ENCODE measurements around the gene KRTAP4-3. TPM values are rescaled to one million over a fixed set of nuclear protein-coding genes. Genes with fewer than 3 reads are reported as not detected.

KRTAP4-3 gene
- not detected in 2 replicates for total RNA-seq

DNA sequence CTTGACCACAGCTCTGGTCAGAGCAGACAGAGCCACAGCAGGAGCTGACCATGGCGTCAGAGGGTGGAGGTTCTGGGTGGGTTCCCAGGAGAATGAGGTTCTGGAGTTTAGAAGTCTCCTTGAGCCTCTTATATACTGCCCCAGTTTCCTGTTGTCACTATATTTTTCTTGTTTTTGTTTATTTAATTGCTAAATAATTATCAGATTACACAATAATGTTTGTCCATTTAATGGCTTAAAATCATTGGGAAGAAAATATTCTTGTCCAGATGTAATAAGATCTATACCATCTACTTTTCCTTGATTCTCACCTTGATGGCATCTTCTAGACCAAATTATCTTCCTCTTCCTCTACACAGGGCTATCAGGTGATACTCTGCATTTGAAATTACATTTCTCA, at the start of gene KRTAP4-3:
KRTAP4-3 (minus strand) TSS at position 101 of the 400 bp plus-strand sequence; CDS start at position 52, 49 bp downstream.

DNA sequence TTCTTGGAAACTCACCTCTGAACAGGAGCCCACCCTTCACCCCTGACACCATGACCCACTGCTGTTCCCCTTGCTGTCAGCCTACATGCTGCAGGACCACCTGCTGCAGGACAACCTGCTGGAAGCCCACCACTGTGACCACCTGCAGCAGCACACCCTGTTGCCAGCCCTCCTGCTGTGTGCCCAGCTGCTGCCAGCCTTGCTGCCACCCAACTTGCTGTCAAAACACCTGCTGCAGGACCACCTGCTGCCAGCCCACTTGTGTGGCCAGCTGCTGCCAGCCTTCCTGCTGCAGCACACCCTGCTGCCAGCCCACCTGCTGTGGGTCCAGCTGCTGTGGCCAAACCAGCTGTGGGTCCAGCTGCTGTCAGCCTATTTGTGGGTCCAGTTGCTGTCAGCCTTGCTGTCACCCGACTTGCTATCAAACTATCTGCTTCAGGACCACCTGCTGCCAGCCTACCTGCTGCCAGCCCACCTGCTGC, 21.9 kb upstream of the KRTAP4-3 start, which contains the start of gene KRTAP9-1:
KRTAP9-1 (plus strand) TSS at position 51 of the 482 bp plus-strand sequence; CDS start at position 51, 0 bp downstream.

DNA sequence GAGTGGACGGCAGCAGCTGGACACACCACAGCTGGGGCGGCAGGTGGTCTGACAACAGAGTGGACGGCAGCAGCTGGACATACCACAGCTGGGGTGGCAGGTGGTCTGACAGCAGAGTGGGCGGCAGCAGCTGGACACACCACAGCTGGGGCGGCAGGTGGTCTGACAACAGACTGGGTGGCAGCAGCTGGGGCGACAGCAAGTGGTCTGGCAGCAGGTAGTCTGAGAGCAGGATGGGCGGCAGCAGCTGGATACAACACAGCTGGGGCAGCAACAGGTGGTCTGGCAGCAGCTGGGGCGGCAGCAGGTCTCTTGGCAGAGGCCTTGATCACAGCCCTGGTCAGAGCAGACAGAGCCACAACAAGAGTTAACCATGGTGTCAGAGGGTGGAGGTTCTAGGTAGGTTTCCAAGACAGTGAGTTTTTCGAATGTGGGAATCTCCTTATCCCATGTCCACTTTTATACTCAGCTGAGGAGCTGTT, 16.5 kb upstream of the KRTAP4-3 start, which contains the start of gene KRTAP4-1:
KRTAP4-1 (minus strand) TSS at position 432 of the 482 bp plus-strand sequence; CDS start at position 375, 57 bp downstream.

DNA sequence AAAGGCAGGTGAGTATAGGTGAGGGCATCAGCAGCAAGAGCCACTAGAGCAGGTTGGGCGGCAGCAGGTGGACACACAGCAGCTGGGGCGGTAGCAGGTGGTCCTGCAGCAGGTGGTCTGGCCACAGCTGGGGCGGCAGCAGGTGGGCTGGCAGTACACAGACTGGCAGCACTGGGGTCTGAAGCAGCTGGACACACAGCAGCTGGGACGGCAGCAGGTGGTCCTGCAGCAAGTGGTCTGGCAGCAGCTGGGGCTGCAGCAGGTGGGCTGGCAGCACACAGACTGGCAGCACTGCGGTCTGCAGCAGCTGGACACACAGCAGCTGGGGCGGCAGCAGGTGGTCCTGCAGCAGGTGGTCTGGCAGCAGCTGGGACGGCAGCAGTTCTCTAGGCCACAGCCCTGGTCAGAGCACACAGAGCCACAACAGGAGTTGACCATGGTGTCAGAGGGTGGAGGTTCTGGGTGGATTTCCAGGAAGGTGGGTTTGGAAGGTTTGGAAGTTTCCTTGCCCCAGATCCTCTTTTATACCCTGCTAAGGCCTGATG, 9.8 kb upstream of the KRTAP4-3 start, which contains the start of gene KRTAP4-2:
KRTAP4-2 (minus strand) TSS at position 495 of the 545 bp plus-strand sequence; CDS start at position 438, 57 bp downstream.

DNA sequence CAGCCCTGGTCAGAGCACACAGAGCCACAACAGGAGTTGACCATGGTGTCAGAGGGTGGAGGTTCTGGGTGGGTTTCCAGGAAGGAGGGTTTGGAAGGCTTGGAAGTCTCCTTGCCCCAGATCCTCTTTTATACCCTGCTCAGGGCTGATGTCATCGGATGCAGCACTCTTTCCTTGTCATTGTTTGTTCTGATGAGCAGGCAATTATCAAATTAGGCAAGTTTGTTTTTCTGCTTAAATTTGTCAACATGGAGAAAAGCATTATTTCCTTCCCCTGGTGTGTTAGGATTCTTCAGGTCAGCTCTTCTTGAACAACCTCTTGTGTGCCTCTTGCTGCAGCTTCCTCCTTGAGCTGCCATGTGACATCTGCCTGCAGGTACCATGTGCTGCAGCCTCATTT, 7.4 kb downstream of the KRTAP4-3 start, which contains the start of gene KRTAP4-4:
KRTAP4-4 (minus strand) TSS at position 101 of the 400 bp plus-strand sequence; CDS start at position 44, 57 bp downstream.

DNA sequence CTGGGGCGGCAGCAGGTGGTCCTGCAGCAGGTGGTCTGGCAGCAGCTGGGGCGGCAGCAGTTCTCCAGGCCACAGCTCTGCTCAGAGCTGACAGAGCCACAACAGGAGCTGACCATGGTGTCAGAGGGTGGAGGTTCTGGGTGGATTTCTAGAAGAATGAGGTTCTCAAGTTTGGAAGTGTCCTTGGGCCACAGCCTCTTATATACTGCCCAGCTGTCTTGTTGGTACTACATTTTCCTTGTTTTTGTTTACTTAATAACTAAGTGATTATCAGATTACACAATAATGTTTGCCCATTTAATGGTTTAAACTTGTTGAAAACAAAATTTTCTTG, 18.4 kb downstream of the KRTAP4-3 start, which contains the start of gene KRTAP4-5:
KRTAP4-5 (minus strand) TSS at position 174 of the 334 bp plus-strand sequence; CDS start at position 116, 58 bp downstream.

DNA sequence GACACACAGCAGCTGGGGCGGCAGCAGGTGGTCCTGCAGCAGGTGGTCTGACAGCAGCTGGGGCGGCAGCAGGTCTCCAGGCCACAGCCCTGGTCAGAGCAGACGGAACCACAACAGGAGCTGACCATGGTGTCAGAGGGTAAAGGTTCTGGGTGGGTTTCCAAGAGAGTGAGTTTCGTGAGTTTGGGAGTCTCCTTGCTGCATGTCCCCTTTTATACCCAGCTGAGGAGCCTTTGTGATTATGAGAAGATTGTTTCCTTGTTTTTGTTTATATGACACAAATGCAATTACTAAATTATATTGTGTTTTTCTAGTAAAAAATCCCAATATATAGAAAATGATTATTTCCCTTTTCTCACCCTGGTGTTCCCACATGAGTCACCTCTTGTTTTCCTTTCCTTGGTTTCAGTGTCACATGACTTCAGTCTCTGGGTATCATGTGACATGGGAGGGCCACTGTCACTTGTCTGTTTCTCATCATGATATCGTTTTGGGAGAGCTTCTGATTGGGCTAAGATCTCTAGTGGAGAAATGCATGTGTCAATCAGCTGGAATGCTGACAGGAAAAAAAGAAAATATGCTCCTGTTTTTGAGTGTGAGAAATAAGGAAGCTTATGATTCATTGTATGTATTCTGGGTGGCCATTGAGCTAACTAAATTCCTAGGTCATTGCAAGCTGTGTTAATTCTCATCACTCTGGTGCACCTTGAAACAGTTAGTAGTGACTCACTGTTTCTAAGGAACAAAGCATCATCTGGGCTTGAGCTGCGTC, 27.5 kb downstream of the KRTAP4-3 start, which contains the start of gene KRTAP4-6:
KRTAP4-6 (minus strand) TSS at position 185 of the 772 bp plus-strand sequence; CDS start at position 128, 57 bp downstream.

DNA sequence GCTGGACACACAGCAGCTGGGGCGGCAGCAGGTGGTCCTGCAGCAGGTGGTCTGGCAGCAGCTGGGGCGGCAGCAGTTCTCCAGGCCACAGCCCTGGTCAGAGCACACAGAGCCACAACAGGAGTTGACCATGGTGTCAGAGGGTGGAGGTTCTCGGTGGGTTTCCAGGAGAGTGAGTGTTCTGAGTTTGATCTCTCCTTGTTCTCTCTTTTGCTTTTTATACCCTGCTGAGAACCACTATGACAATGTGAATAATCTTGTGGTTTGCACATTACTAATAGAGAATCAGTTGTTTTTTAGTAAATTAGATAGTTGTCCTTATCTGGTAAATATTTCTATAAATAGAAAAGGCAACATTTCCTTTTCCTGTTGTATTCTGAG, 44.0 kb downstream of the KRTAP4-3 start, which contains the start of gene KRTAP4-12:
KRTAP4-12 (minus strand) TSS at position 192 of the 381 bp plus-strand sequence; CDS start at position 132, 60 bp downstream.

DNA sequence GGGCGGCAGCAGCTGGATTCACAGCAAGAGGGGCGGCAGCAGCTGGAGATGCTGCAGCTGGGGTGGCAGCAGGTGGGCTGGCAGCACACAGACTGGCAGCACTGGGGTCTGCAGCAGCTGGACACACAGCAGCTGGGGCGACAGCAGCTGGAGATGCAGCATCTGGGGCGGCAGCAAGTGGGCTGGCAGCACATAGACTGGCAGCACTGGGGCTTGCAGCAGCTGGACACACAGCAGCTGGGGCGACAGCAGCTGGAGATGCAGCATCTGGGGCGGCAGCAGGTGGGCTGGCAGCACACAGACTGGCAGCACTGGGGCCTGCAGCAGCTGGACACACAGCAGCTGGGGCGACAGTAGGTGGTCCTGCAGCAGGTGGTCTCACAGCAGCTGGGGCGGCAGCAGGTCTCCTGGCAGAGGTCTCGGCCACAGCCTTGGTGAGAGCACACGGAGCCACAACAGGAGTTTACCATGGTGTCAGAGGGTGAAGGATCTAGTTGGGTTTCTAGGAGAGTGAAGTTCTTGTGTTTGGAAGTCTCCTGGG, 50.1 kb downstream of the KRTAP4-3 start, which contains the start of gene KRTAP4-11:
KRTAP4-11 (minus strand) TSS at position 528 of the 541 bp plus-strand sequence; CDS start at position 470, 58 bp downstream.

Other genes with a start within 250 kb of the KRTAP4-3 start
- 7.2 and 148 TPM in 2 replicates for gene KRT23, start 230.6 kb downstream of the KRTAP4-3 start, total RNA-seq
- gene KRT39, start 201.3 kb downstream of the KRTAP4-3 start, total RNA-seq = not detected in 2 replicates
- gene KRT40, start 183.9 kb downstream of the KRTAP4-3 start, total RNA-seq = not detected in 2 replicates
- not detected in 2 replicates for gene KRTAP3-3, start 174.1 kb downstream of the KRTAP4-3 start, total RNA-seq
- not detected in 2 replicates for gene KRTAP3-2, start 168.3 kb downstream of the KRTAP4-3 start, total RNA-seq
- not detected in 2 replicates for gene KRTAP3-1, start 159.1 kb downstream of the KRTAP4-3 start, total RNA-seq
- 0.24 TPM in 1 of 2 replicates, not detected in the other for gene KRTAP1-5, start 141.0 kb downstream of the KRTAP4-3 start, total RNA-seq
- gene KRTAP1-4, start 138.0 kb downstream of the KRTAP4-3 start, total RNA-seq = not detected in 2 replicates
- not detected in 2 replicates for gene KRTAP1-3, start 133.3 kb downstream of the KRTAP4-3 start, total RNA-seq
- 0.24 TPM in 1 of 2 replicates, not detected in the other for gene KRTAP1-1, start 126.8 kb downstream of the KRTAP4-3 start, total RNA-seq
- not detected in 2 replicates for gene KRTAP2-1, start 120.9 kb downstream of the KRTAP4-3 start, total RNA-seq
- gene KRTAP2-2, start 113.0 kb downstream of the KRTAP4-3 start, total RNA-seq = not detected in 2 replicates
- 2.9 TPM in 1 of 2 replicates, not detected in the other for gene KRTAP2-3, start 108.1 kb downstream of the KRTAP4-3 start, total RNA-seq
- gene KRTAP2-4, start 102.3 kb downstream of the KRTAP4-3 start, total RNA-seq = not detected in 2 replicates
- not detected in 2 replicates for gene KRTAP4-7, start 84.1 kb downstream of the KRTAP4-3 start, total RNA-seq
- not detected in 2 replicates for gene KRTAP4-8, start 70.1 kb downstream of the KRTAP4-3 start, total RNA-seq
- gene KRTAP4-16, start 66.0 kb downstream of the KRTAP4-3 start, total RNA-seq = not detected in 2 replicates
- not detected in 2 replicates for gene KRTAP4-9, start 62.8 kb downstream of the KRTAP4-3 start, total RNA-seq
- not detected in 2 replicates for gene KRTAP4-11, start 49.8 kb downstream of the KRTAP4-3 start, total RNA-seq
- not detected in 2 replicates for gene KRTAP4-12, start 44.0 kb downstream of the KRTAP4-3 start, total RNA-seq
- gene KRTAP4-6, start 27.7 kb downstream of the KRTAP4-3 start, total RNA-seq = not detected in 2 replicates
- gene KRTAP4-5, start 18.4 kb downstream of the KRTAP4-3 start, total RNA-seq = not detected in 2 replicates
- gene KRTAP4-4, start 7.5 kb downstream of the KRTAP4-3 start, total RNA-seq = not detected in 2 replicates
- gene KRTAP4-2, start 10.0 kb upstream of the KRTAP4-3 start, total RNA-seq = not detected in 2 replicates
- gene KRTAP4-1, start 16.7 kb upstream of the KRTAP4-3 start, total RNA-seq = not detected in 2 replicates
- gene KRTAP9-1, start 21.7 kb upstream of the KRTAP4-3 start, total RNA-seq = not detected in 2 replicates
- not detected in 2 replicates for gene KRTAP9-2, start 58.4 kb upstream of the KRTAP4-3 start, total RNA-seq
- gene KRTAP9-3, start 64.2 kb upstream of the KRTAP4-3 start, total RNA-seq = not detected in 2 replicates
- not detected in 2 replicates for gene KRTAP9-8, start 69.8 kb upstream of the KRTAP4-3 start, total RNA-seq
- not detected in 2 replicates for gene KRTAP9-4, start 81.5 kb upstream of the KRTAP4-3 start, total RNA-seq
- gene KRTAP9-9, start 87.2 kb upstream of the KRTAP4-3 start, total RNA-seq = not detected in 2 replicates
- gene KRTAP9-6, start 97.2 kb upstream of the KRTAP4-3 start, total RNA-seq = not detected in 2 replicates
- not detected in 2 replicates for gene KRTAP9-7, start 107.5 kb upstream of the KRTAP4-3 start, total RNA-seq
- not detected in 2 replicates for gene KRTAP29-1, start 134.6 kb upstream of the KRTAP4-3 start, total RNA-seq
- not detected in 2 replicates for gene KRTAP16-1, start 141.1 kb upstream of the KRTAP4-3 start, total RNA-seq
- gene KRTAP17-1, start 147.5 kb upstream of the KRTAP4-3 start, total RNA-seq = 0.24 TPM in 1 of 2 replicates, not detected in the other
- gene KRT33A, start 182.6 kb upstream of the KRTAP4-3 start, total RNA-seq = under 0.01 TPM in 1 of 2 replicates, not detected in the other
- gene KRT33B, start 201.6 kb upstream of the KRTAP4-3 start, total RNA-seq = 0.21 and 0.24 TPM in 2 replicates
- gene KRT34, start 214.1 kb upstream of the KRTAP4-3 start, total RNA-seq = 0.43 and 7.0 TPM in 2 replicates
- gene KRT31, start 229.4 kb upstream of the KRTAP4-3 start, total RNA-seq = 0.24 TPM in 1 of 2 replicates, not detected in the other

Measured in tracheal epithelial cell (primary cell).